WERI-Rb-1 (cell line): ENCODE results near the gene CDK6.

Source experiments
- DNase-seq: peaks from one replicate; pipeline ENCODE4 v3.0.0-alpha.2; 2020
- H3K27ac ChIP-seq: fragments of 250-450 bp; sonication (Bioruptor Pico); 2 replicates; pipeline ENCODE4 v1.5.1; 2020; ENCODE audit warnings: mild to moderate bottlenecking, moderate library complexity
- H3K27me3 ChIP-seq: fragments of 250-450 bp; sonication (Bioruptor Pico); 2 replicates; pipeline ENCODE4 v1.5.1; 2021; ENCODE audit warnings: mild to moderate bottlenecking, low read depth, moderate library complexity; ENCODE audit not compliant: insufficient read depth, severe bottlenecking
- H3K36me3 ChIP-seq: fragments of 250-450 bp; sonication (Bioruptor Pico); 2 replicates; pipeline ENCODE4 v1.5.1; 2020; ENCODE audit warnings: mild to moderate bottlenecking, moderate library complexity
- H3K4me3 ChIP-seq: 2 replicates; pipeline ENCODE4 v1.5.1; 2011; ENCODE audit warnings: low read depth, mild to moderate bottlenecking, control low read depth, low read length
- H3K9me3 ChIP-seq: fragments of 250-450 bp; sonication (Bioruptor Pico); 2 replicates; pipeline ENCODE4 v1.5.1; 2021; ENCODE audit warnings: mild to moderate bottlenecking, moderate library complexity; ENCODE audit not compliant: severe bottlenecking
- TF ChIP-seq, protein P1 (sequence below): IDR thresholded peaks from 2 replicates; pipeline ENCODE4 v1.5.1; 2011; ENCODE audit warnings: low read depth, mild to moderate bottlenecking, control low read depth, inconsistent platforms, low read length

Gene CDK6

DNA sequence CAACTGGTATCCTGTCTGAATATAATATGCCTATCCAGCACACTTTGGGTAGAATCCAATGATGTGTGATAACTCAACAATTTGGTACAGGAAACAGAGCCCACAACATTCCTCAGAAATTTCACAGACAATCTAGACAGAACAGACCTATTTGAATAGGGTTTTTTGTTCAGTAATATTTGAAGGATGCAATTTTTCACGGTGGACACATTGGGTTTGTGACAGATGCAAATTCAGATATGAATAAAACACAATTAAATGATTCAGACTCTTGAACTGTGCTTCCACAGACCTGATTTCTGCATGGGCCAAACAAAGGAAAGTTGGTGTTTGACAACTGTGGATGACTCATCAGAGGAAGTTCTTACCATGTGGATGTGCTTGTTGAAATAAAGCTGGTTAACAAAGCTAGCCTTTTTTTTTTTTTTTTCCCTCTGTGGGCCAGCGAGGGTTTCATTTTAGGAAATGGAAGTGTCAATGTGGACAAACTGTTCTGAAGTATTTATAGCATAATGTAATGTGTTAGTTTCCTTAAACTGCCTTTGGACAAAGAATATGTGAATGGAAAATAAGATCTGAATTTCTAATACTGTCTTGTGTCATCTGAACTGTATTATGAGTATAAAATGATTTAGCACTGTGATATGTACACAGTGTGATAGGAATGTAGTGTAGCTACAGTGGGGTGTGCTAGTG lies 203.0 kb downstream of the CDK6 start:
- no peak for DNase-seq
- Histone ChIP-seq H3K4me3 (no peak overlapping the region), H3K27ac (peak overlapping the region; percentile 37)

DNA sequence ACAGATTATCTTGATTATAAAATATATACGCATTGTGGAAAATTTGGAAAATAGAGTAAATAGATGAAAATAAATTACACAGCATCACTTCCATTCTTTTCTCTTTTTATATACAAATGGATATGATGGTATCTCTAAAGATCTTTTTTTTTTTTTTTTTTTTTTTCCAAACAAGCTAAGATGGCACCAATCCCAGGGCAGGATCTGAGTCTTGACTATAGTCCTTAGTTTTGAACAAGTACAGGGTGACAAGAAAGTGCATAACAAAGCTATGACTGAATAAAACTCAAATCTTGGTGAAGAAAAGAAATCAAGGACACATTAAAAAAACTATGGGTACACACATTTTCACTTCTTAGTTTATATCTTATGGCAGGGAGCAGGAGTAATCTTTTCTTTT lies 203.6 kb downstream of the CDK6 start:
- TF ChIP-seq, protein P1, sequence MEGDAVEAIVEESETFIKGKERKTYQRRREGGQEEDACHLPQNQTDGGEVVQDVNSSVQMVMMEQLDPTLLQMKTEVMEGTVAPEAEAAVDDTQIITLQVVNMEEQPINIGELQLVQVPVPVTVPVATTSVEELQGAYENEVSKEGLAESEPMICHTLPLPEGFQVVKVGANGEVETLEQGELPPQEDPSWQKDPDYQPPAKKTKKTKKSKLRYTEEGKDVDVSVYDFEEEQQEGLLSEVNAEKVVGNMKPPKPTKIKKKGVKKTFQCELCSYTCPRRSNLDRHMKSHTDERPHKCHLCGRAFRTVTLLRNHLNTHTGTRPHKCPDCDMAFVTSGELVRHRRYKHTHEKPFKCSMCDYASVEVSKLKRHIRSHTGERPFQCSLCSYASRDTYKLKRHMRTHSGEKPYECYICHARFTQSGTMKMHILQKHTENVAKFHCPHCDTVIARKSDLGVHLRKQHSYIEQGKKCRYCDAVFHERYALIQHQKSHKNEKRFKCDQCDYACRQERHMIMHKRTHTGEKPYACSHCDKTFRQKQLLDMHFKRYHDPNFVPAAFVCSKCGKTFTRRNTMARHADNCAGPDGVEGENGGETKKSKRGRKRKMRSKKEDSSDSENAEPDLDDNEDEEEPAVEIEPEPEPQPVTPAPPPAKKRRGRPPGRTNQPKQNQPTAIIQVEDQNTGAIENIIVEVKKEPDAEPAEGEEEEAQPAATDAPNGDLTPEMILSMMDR: no peak
- no peaks in the 10 kb centered on the region for H3K27me3 ChIP-seq
- H3K9me3 ChIP-seq: peaks cover 7% of the 10 kb centered on the region
- no peak overlapping the region for H3K4me3 ChIP-seq
- DNase-seq: no peak
- H3K36me3 ChIP-seq: no peaks in the 10 kb centered on the region
- H3K27ac ChIP-seq: no peak overlapping the region

More for the DNA sequence above, 203.0 kb downstream of the CDK6 start:
- Histone ChIP-seq H3K36me3 (no peaks in the 10 kb centered on the region), H3K9me3 (peaks cover 7% of the 10 kb centered on the region), H3K27me3 (no peaks in the 10 kb centered on the region)
- TF ChIP-seq, protein P1: no peak

DNA sequence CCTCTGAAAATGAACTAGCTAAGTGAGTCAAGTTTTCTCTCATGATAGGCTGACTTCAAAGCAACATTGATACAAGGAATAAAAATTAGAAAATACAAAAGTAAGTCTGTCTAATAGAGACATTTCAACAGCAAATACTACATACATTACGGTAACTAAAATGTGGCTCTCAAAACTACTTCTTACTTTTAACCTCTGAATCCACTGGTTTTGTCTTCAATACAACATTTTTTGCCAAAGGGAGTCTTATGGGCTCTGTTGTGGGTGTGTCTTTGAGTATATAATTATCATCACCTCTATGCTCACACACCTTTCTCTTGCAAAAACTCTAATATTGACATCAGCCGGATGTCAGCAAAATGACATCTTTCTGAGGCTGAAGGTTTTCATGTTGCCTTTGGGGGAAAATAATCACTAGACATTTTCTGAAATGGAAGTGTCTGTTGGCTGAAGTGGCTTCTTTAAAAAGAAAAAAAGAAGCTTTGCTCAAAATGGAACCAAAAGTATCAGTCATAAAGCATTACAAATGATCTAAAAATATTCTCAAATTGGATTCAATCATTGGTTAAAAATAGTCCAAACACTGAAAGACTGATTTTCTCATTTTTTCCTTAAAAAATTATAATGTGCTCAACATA lies 204.4 kb downstream of the CDK6 start:
- Histone ChIP-seq H3K9me3 (peaks cover 7% of the 10 kb centered on the region), H3K36me3 (no peaks in the 10 kb centered on the region), H3K27ac (no peak overlapping the region), H3K4me3 (no peak overlapping the region), H3K27me3 (no peaks in the 10 kb centered on the region)
- TF ChIP-seq, protein P1: no peak
- no peak for DNase-seq

DNA sequence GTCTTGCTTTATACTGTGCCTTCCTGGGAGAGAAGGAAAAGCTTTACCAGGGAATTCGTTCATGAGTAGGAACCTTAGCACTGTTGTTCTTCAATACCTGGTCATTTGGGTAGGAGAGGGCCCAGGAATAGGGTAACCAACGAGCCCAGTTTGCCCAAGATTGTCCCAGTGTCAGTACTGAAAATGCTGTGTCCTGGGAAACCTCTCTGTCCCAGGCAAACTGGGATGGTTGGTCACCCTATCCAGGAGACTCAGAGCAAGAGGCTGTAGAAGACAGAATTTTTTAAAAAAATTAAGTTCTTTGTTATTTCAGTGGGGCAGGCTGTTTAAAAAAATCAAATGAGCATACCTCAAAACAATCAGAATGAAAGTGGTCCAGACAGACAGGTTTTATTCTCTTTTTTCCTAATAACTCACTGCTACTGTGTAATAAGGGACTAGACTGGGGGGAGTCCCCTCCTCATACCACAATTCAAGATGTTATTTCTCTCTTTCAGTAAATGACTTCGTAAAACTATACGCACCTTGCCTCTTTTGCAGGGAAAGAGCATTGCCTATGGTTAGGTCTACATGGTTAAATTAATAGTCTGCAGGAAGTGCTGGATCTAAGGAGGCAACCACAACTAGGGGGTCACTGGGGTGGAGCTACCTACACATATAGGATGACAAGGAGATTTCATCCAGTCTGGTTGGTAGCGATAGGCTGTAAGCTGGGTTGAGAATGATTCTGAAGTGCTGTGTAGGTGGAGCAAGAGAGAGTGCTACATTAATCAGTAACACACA lies 205.1 kb downstream of the CDK6 start:
- no peaks in the 10 kb centered on the region for H3K36me3 ChIP-seq
- no peak overlapping the region for H3K4me3 ChIP-seq
- DNase-seq: no peak
- H3K27me3 ChIP-seq: no peaks in the 10 kb centered on the region
- H3K27ac ChIP-seq: no peak overlapping the region
- peaks cover 7% of the 10 kb centered on the region for H3K9me3 ChIP-seq
- TF ChIP-seq, protein P1: no peak

DNA sequence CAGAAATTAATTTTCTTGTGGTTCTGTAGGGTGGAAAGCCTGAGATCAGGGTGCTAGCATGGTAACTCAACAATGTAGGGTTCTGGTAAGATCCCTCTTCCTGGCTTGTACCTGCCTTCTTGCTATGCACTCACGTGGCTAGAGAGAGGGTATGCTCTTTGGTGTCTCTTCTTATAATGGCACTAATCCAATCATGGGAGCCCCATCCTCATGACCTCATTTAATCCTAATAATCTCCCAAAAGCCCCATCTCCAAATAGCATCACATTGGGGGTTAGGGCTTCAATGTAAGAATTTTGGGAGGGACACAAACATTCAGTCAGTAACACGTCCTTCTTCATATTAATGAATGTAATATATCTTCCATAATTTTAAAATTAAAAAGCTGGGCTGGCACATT lies 206.6 kb downstream of the CDK6 start:
- H3K4me3 ChIP-seq: no peak overlapping the region
- peaks cover 7% of the 10 kb centered on the region for H3K9me3 ChIP-seq
- no peaks in the 10 kb centered on the region for H3K27me3 ChIP-seq
- H3K27ac ChIP-seq: no peak overlapping the region
- no peak for DNase-seq
- no peaks in the 10 kb centered on the region for H3K36me3 ChIP-seq
- TF ChIP-seq, protein P1: no peak
